OCI-LY7 (cell line): ENCODE results near the gene TSHZ2.

ENCODE experiments used
- EZH2phosphoT487 ChIP-seq: fragments of 200-600 bp; sonication (generic); IDR thresholded peaks from 2 replicates; pipeline ENCODE4 v1.6.1; 2018; ENCODE audit warnings: low read depth, borderline replicate concordance, mild to moderate bottlenecking, mixed run types, antibody characterized with exemption, low read length, moderate library complexity, mixed read lengths
- TF ChIP-seq, protein P1 (sequence below): fragments of 200-600 bp; sonication (generic); conservative IDR thresholded peaks from 2 replicates; pipeline ENCODE4 v1.5.1; 2014; ENCODE audit warnings: mild to moderate bottlenecking, antibody characterized with exemption, low read length, moderate library complexity, mixed read lengths

DNA sequence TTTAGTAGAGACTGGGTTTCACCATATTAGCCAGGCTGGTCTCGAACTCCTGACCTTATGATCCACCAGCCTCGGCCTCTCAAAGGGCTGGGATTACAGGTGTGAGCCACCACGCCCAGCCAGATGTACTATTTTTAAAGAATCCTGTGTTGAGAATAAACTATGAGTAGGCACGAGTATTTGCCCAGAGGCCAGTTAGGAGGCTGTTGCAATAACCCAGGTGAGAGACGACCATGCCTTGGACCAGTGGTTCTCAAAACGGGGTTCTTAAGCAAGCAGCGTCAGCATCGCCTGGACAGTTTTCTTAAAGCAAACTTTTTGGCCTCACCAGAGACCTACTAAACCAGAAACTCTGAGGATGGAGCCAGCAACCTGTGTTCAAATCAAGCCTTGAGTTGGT, 362.7 kb downstream of the TSHZ2 start:
- TF ChIP-seq, protein P1, sequence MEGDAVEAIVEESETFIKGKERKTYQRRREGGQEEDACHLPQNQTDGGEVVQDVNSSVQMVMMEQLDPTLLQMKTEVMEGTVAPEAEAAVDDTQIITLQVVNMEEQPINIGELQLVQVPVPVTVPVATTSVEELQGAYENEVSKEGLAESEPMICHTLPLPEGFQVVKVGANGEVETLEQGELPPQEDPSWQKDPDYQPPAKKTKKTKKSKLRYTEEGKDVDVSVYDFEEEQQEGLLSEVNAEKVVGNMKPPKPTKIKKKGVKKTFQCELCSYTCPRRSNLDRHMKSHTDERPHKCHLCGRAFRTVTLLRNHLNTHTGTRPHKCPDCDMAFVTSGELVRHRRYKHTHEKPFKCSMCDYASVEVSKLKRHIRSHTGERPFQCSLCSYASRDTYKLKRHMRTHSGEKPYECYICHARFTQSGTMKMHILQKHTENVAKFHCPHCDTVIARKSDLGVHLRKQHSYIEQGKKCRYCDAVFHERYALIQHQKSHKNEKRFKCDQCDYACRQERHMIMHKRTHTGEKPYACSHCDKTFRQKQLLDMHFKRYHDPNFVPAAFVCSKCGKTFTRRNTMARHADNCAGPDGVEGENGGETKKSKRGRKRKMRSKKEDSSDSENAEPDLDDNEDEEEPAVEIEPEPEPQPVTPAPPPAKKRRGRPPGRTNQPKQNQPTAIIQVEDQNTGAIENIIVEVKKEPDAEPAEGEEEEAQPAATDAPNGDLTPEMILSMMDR: no peak
- TF ChIP-seq EZH2phosphoT487: no peak
